Endothelial cell of umbilical vein (primary cell): ENCODE measurements around the gene KRT10. TPM values are rescaled to one million over a fixed set of nuclear protein-coding genes. Genes with fewer than 3 reads are reported as not detected.

Experiments used
- BruUV-seq: library from RNA; stranded (reverse); fragments of 400-500 nt; replicated peaks from 2 replicates; lab custom pipeline; 2021; lab: Mats Ljungman, UMichigan
- CTCF ChIA-PET: fragments of 300-600, 350-600 bp; sonication (Branson Sonifier 250); formaldehyde crosslinking; loops from one replicate; lab custom pipeline; 2021; ENCODE audit warnings: antibody characterized with exemption, inconsistent platforms; lab: Charles Lee
- POLR2A ChIA-PET: fragments of 300-600, 350-600 bp; sonication (Branson Sonifier 250); formaldehyde crosslinking; loops from one replicate; lab custom pipeline; 2021; ENCODE audit warnings: antibody characterized with exemption, inconsistent platforms; lab: Charles Lee
- DNase-seq: peaks from one replicate; pipeline ENCODE4 v3.0.0-alpha.2; 2011; ENCODE audit warnings: low read depth, low spot score
- FAIRE-seq: peaks from 2 replicates; lab custom pipeline; 2011; peaks lifted over from hg19 to GRCh38; lab: Jason Lieb, UNC
- H2AFZ ChIP-seq: 2 replicates; pipeline ENCODE4 v1.6.0; 2012; ENCODE audit warnings: low read depth, low read length, control low read depth, inconsistent platforms
- H3K27ac ChIP-seq: 2 replicates; pipeline ENCODE4 v1.5.1; 2011; ENCODE audit warnings: low read depth, mild to moderate bottlenecking, control low read depth, low read length, moderate library complexity; ENCODE audit not compliant: insufficient read depth
- H3K27me3 ChIP-seq, 2 experiments: 2 replicates each; pipeline versions ENCODE4 v1.6.0 to v1.6.1; 2011; ENCODE audit warnings: low read length in 2 of 2, mixed read lengths in 1 of 2; ENCODE audit not compliant: control insufficient read depth in 2 of 2, insufficient read depth in 2 of 2
- H3K36me3 ChIP-seq, 2 experiments: 2 replicates in 1 of 2; 3 replicates in 1 of 2; pipeline ENCODE4 v1.5.1; 2011; ENCODE audit warnings: low read length in 2 of 2, mild to moderate bottlenecking in 1 of 2, moderate library complexity in 1 of 2; ENCODE audit not compliant: control insufficient read depth in 2 of 2, insufficient read depth in 2 of 2; ENCODE audit errors: extremely low read depth in 1 of 2
- H3K4me1 ChIP-seq: 3 replicates; pipeline ENCODE4 v1.5.1; 2011; ENCODE audit warnings: mild to moderate bottlenecking, low read length; ENCODE audit not compliant: control insufficient read depth, insufficient read depth; ENCODE audit errors: extremely low read depth
- H3K4me2 ChIP-seq: 2 replicates; pipeline ENCODE4 v1.6.1; 2011; ENCODE audit warnings: low read length, control low read depth, mixed read lengths; ENCODE audit not compliant: insufficient read depth
- H3K4me3 ChIP-seq, 3 experiments: fragments of 200-600 bp in 1 of 3; sonication (generic), shearing (Covaris generic) in 1 of 3; replicated peaks in 1 of 3; 2 replicates each; pipeline ENCODE4 v1.5.1; 2011 to 2016; ENCODE audit warnings: control low read depth in 3 of 3, low read length in 3 of 3, mild to moderate bottlenecking in 2 of 3, inconsistent platforms in 1 of 3, low read depth in 1 of 3, moderate library complexity in 1 of 3; ENCODE audit not compliant: insufficient read depth in 1 of 3
- H3K79me2 ChIP-seq: 2 replicates; pipeline ENCODE4 v1.6.0; 2012; ENCODE audit warnings: low read length, inconsistent platforms; ENCODE audit not compliant: control insufficient read depth, insufficient read depth
- H3K9ac ChIP-seq: replicated peaks from 2 replicates; pipeline ENCODE3; 2011; ENCODE audit warnings: low read length, control low read depth; ENCODE audit not compliant: insufficient read depth; ENCODE audit errors: extremely low read depth
- H3K9me1 ChIP-seq: replicated peaks from 3 replicates; pipeline ENCODE4 v1.6.0; 2011; ENCODE audit warnings: mild to moderate bottlenecking, low read length; ENCODE audit not compliant: control insufficient read depth, insufficient read depth; ENCODE audit errors: extremely low read depth
- H3K9me3 ChIP-seq: replicated peaks from 2 replicates; pipeline ENCODE4 v1.5.1; 2012; ENCODE audit warnings: low read length, inconsistent platforms; ENCODE audit not compliant: control insufficient read depth, insufficient read depth
- H4K20me1 ChIP-seq: replicated peaks from 2 replicates; pipeline ENCODE3; 2011; ENCODE audit warnings: mild to moderate bottlenecking, low read length; ENCODE audit not compliant: control insufficient read depth, insufficient read depth; ENCODE audit errors: extremely low read depth
- EZH2 ChIP-seq: IDR thresholded peaks from 2 replicates; pipeline ENCODE4 v1.6.1; 2012; ENCODE audit warnings: borderline replicate concordance, low read depth, mild to moderate bottlenecking, moderate library complexity, low read length, inconsistent platforms; ENCODE audit not compliant: severe bottlenecking
- FOS ChIP-seq: IDR thresholded peaks from 2 replicates; pipeline ENCODE4 v1.6.1; 2011; ENCODE audit warnings: mild to moderate bottlenecking, low read length, moderate library complexity, borderline replicate concordance; ENCODE audit not compliant: insufficient read depth
- JUN ChIP-seq: IDR thresholded peaks from 2 replicates; pipeline ENCODE4 v1.6.1; 2011; ENCODE audit warnings: borderline replicate concordance, low read depth; ENCODE audit not compliant: insufficient read length, insufficient read depth
- MYC ChIP-seq: IDR thresholded peaks from one replicate; pipeline ENCODE4 v1.6.1; 2011; ENCODE audit warnings: mild to moderate bottlenecking, low read depth, low read length
- dilution Hi-C: fragments of 300-500 bp; cut with MboI; formaldehyde crosslinking; loops from one replicate; pipeline ENCODE4 v1.15.0; 2019; ENCODE audit warnings: low sequenced_read_pairs; ENCODE audit not compliant: extremely low pct_ligation_motif_present
- intact Hi-C: fragments of 100-400 bp; cut with micrococcal nuclease; formaldehyde crosslinking; loops from one replicate; pipeline ENCODE4 v1.10.0; 2022
- polyA plus RNA-seq, 4 experiments: library from polyadenylated mRNA; depleted of rRNA in 3 of 4; stranded (reverse) in 3 of 4; unstranded in 1 of 4; fragments of >200 nt; gene quantifications; 2 replicates each; pipeline versions ENCODE4 v1.2.1 to v1.2.3, GENCODE V29; 2011 to 2012; ENCODE audit warnings: missing spikeins in 1 of 4
- total RNA-seq: library from RNA; stranded (reverse); gene quantifications from 2 replicates; pipeline ENCODE4 v1.2.3, GENCODE V29; 2021

Gene KRT10
- total and polyA plus RNA-seq, 2 donors (not counting 3 experiments of a cell fraction or from before 2014, with no cell fraction given) = 5.1 to 55.6 TPM

DNA sequence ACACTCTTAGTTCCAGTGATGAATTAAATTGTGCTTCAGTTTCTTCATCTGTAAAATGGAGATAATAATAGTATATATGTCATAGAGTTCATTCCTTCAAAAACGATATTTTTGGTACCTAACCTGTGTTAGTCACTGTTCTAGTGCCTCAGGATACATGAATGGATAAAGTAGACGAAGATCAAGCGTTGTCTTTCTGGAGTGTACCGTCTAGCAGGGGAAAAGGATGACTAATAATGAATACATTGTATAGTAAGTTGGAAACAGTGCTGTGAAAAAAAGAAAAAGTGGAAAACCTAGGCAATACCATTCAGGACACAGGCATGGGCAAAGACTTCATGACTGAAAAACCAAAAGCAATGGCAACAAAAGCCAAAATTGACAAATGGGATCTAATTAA, 8.6 kb downstream of the KRT10 start:
- intact Hi-C loops = no loop called here
- peak; percentile 19 for DNase-seq
- CTCF ChIA-PET = no interaction called here
- H3K27me3 ChIP-seq = peaks cover 4 to 5% of the 10 kb centered on the region in 2 experiments
- H4K20me1 ChIP-seq = no peaks in the 10 kb centered on the region
- H3K4me3 ChIP-seq = no peak overlapping the region
- H3K9ac ChIP-seq = no peak overlapping the region
- H3K4me1 ChIP-seq = peaks cover 13% of the 10 kb centered on the region
- dilution Hi-C loops = no loop called here
- H3K79me2 ChIP-seq = no peaks in the 10 kb centered on the region
- H3K36me3 ChIP-seq = peaks cover 0 to 2% of the 10 kb centered on the region in 2 experiments
- H2AFZ ChIP-seq = no peak overlapping the region
- no TSS peak for BruUV-seq
- POLR2A ChIA-PET = no interaction called here
- H3K27ac ChIP-seq = no peak overlapping the region
- no peaks in the 10 kb centered on the region for H3K9me3 ChIP-seq
- FAIRE-seq = peak; percentile 21
- H3K9me1 ChIP-seq = no peaks in the 10 kb centered on the region
- H3K4me2 ChIP-seq = no peak overlapping the region
- TF ChIP-seq JUN (peak; percentile 11), FOS (no peak)

DNA sequence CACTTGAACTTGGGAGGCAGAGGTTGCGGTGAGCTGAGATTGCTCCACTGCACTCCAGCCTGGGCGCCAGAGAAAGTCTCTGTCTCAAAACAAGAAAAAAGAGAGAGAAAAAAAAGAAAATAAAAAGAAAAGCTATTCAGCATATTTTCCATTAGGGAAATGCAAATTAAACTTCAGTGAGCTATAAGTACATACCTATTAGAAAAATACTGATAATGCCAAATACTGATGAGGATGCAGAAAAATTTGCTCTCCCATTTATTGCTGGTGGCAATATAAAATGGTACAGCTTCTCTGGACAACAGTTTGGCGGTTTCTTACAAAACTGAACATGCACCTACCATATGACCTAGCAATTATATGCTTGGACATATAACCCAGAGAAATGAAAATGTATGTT, 9.8 kb downstream of the KRT10 start:
- Histone ChIP-seq H3K4me2 (no peak overlapping the region), H3K4me1 (peaks cover 9% of the 10 kb centered on the region), H3K27ac (no peak overlapping the region), H4K20me1 (no peaks in the 10 kb centered on the region), H3K9ac (no peak overlapping the region), H3K9me1 (no peaks in the 10 kb centered on the region), H2AFZ (no peak overlapping the region), H3K4me3 (no peak overlapping the region), H3K36me3 (peaks cover 0 to 2% of the 10 kb centered on the region in 2 experiments), H3K79me2 (no peaks in the 10 kb centered on the region), H3K9me3 (no peaks in the 10 kb centered on the region), H3K27me3 (peaks cover 4 to 7% of the 10 kb centered on the region in 2 experiments)
- ChIA-PET POLR2A (no interaction called here), CTCF (no interaction called here)
- dilution Hi-C loops = no loop called here
- DNase-seq = no peak
- TF ChIP-seq EZH2 (no peak), FOS (no peak), JUN (no peak), MYC (no peak)
- no peak for FAIRE-seq
- intact Hi-C loops = no loop called here
- no TSS peak for BruUV-seq
